H54 (cell line): ENCODE data around the gene IZUMO1.
A peak's percentile ranks its signal among the peaks of the same experiment; 100 is the strongest.
"Not testable (repeated sequence)": the region's sequence is repeated elsewhere in the genome, so short reads cannot be mapped to it uniquely, and the experiment has no call there.

Source experiments
- DNase-seq: peaks from one replicate; pipeline ENCODE4 v3.0.0; 2011; ENCODE audit warnings: low spot score, mixed read lengths; ENCODE audit not compliant: insufficient read length
- FAIRE-seq: peaks from 3 replicates; lab custom pipeline; 2011; peaks lifted over from hg19 to GRCh38; lab: Jason Lieb, UNC
- POLR2A ChIP-seq: IDR thresholded peaks from 2 replicates; pipeline ENCODE4 v1.6.1; 2011; ENCODE audit warnings: low read depth, mild to moderate bottlenecking, low read length

Gene IZUMO1

DNA sequence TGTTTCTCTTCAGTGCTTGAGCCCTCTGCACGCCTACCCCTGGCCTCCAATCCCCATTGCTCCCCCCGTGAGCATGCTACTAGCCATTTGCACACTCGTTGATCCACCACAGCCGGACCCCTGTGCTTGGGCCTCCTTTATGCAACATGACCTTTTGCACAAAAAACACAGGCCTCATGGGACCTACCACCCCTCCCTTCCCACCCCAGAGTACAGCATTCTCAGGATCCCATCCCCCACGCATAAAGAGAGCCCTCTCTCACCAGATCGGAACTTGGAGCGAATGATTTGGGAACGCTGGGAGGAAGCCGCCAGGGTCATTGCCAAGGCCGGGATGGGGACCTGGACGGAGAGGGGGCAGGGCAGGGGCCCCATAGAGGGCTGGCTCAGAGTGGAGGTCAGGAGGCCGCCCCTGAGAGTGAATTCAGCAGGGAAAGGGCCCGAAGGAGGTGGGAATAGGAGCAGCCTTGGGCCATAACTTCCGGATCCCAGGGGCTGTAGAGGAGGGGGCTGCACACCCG, 27.9 kb downstream of the IZUMO1 start:
- DNase-seq = no peak
- no peak for FAIRE-seq
- no peak for TF ChIP-seq POLR2A

DNA sequence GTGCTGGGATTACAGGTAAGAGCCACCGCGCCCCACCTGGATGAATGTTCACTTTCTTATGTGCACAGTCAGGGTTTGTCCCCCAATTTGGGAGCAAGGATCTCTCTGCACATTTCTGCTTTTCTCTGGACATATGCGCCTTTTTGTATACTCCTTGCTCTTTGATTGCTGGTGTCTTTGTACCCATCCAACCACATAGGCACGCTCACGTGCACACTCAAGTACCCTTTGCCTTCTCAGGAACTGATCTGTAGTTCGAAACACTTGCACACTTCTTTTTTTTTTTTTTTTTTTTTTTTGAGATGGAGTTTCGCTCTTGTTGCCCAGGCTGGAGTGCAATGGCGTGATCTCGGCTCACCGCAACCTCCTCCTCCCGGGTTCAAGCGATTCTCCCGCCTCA, 28.6 kb downstream of the IZUMO1 start:
- not testable (repeated sequence) for FAIRE-seq

DNA sequence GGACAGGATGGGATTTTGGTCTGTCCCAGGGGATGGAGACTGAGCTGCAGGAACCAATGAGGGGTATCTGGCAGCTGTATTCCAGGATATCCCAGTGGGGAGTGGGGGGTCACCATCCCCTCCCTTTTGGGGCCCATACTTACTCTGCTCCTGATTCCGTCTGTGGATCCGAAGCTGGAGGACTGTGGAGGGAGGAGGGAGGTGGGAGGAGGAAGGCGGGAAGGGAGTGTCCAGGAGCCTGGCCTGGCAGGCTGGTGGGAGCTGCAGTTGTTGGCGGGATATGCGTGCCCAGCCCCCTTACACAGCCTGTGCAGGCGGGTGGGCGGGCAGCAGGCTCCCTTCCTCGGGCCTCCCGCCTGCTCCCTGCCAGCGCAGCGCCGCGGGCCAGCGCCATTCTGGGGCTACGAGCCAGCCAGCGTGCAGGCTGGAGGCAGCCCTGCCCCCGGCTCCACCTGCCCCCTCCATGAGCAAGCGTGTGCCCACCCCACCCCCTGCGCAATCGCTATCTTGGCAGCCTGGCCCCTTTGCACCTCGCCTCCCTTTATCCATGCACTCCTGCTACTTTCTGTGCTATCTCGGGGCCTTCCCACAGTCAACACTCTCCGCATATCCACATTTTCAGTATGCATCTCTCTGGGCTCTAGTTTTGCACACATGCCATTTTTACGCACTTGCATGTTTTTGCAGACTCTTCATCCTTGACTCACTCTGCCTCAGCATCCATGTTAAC, 30.0 kb downstream of the IZUMO1 start:
- FAIRE-seq = no peak

More for the DNA sequence above, 28.6 kb downstream of the IZUMO1 start:
- DNase-seq = not testable (repeated sequence)

DNA sequence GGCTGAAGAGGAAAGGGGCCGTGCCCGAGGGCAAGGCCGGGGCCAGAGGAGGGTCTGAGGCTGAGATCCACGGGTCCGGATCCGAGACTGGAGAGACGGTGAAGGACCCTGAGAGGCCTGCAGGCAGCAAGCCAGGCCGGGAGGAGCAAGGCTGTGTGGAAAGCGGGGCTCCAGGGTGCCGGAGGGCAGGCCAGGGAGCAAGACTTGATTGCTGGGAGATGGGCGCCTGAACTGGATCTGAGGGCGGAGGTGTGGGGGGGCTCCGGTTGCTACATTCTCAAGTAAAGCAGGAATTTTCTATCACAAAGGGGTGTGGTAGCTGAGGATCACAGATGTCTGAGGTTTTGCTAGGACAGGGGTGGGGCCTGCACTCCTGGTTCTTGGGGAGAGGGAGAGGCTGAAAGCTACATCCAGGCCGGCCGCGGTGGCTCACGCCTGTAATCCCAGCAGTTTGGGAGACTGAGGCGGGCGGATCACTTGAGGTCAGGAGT, 31.0 kb downstream of the IZUMO1 start:
- no peak for DNase-seq
- no peak for TF ChIP-seq POLR2A
- no peak for FAIRE-seq

More for the DNA sequence above, 30.0 kb downstream of the IZUMO1 start:
- 0 out of 2 replicates have a peak, but pooled peaks have one; percentile 10 for TF ChIP-seq POLR2A
- no peak for DNase-seq

DNA sequence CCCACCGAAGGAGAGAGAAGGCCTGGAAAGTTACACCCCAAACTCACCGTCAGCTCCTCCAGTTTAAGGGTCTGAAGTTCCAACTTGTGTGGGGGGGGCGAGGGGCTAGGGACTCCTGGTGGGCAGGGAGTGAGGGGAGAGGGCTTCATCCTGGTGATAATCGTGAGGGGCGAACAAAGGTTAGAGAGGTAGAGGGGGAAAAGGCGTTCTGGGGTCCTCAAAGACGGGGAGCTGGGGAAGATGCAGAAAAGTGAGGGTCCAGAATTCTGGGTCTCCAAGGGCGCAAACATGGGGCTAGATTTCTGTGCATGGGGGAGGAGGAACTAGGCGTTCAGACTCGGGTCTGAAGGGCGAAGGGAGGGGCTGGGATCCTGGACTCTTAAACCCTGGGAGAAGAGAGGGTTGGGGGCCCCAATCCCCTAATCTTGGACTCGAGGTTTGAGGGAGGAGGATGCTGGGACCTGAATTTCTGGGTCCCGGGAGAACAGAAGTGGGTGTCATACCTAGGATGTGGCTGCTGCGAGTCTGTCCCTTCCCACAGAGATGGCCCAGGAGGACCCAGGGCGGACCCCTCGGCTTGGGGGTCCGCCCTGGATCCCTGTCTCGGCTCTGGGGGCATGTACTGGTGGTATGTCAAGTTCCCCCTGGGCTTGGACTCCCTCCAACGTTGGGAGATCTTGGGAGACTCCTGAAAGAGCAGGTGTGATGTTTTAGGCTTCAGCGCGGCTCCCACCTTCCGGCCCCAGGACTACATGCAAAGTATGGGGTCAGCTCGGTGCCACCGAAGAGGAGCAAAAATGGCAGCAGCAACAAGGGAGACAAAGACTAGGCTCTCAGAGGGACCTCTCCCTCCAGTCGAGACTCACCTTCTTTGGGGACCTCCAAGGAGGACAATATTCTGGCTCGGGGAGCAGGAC, 31.7 kb downstream of the IZUMO1 start:
- no peak for FAIRE-seq
- DNase-seq = no peak
- no peak for TF ChIP-seq POLR2A

DNA sequence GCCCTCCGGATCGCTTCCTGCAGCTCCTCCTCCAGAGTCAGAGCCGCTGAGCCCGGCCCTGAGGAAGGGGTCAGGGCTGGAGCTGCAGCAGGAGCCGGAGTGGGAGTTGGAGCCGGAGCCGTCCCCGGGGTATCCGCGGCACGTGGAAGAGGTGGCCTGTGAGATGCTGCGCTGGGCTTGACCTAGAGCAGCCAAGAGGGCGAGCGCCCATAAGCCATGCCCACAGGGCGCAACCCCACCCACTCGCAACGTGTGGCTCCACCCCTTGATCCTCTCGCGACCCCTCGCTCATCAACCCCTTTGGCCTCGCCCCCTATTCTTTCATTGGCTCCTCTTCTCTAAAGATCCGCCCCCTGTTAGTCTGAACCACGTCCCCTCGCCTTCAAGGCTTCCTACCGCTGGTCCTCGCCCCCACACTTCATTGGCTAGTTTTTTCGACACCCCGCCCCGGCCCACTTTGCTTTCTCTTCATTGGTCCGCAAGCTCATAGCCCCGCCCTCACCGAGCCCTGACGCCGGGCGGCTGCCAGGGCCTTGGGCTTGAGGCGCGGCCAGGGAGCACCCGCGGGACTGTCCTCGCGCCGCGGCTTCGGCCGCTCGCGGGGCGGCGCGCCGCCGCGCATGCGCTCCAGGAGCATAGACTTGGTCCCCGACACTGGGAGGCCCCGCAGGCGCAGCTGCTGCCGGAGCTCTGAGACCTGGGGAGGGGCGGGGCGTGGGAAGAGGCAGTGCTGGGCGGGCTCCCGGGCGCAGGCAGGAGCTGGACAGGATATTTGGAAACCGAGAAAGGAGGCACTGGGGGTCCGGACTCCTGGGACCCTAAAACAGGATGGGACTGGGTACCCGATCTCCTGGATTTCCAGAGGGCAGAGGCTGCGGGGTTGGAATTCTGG, 32.6 kb downstream of the IZUMO1 start:
- TF ChIP-seq POLR2A = peak; percentile 44; the same call in 1 of the 2 replicates
- DNase-seq = peak; percentile 93
- FAIRE-seq = peak; percentile 86

DNA sequence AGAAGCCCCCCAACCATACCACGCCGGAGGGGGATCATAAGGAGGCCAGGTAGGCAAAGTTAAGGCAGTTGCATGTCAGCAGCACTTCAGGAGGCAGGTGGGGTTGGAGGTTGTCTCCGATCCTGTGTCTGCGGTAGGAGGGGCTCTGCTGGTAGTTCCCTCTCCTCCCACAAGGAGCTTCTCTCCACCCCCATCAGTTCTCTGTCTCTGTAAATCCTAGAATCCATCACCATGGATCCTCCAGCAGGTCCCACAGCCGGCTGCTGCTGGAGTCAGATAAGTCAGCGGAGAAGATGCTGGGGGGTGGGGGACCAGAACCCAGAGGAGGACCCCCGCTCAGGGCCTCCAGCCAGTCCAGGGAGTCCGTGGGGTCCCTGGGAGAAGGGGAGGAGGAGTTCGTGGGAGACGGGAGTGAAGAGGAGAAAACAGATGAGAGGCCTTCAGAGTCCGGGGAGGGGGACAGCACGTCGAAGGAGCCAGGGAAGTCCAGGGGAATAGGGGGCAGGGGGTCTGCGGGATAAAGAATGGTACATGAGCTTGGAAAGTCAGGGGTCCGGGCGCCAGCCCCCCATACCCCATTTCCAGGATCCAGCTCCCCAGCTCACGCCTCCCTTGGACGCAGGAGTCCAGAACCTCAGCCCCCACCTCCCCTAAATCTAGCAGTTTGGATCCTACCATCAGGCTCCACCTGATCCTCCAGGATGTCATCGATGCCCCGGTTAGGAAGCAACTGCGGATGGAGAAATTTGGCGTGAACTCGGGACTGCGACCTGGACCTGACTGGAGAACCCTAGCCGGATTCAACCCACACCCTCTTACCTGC, 33.5 kb downstream of the IZUMO1 start:
- TF ChIP-seq POLR2A = no peak
- FAIRE-seq (no peak), DNase-seq (no peak)

DNA sequence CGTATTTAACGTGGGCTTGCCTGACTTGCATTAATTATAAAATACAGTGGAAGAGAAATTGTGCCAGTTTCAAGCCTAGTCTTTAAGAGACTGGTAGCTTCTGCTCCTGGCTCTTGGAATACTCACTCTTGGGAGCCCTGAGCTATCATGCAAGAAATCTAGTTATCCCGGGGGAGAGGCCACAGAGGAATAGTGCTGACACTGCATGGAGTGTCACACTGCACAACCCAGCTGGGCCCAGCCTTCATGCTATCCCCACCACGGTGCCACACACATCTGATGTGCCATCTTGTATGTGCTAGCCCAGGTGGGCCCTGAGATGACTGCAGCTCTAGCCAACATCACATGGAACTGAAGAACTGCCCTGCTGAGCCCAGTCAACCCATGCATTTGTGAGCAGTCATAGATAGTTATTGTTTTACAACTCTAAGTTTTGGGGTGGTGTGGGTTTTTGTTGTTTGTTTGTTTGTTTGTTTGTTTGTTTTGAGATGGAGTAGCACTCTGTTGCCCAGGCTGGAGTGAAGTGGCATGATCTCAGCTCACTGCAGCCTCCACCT, 35.5 kb downstream of the IZUMO1 start:
- DNase-seq (no peak), FAIRE-seq (no peak)
- TF ChIP-seq POLR2A = no peak

DNA sequence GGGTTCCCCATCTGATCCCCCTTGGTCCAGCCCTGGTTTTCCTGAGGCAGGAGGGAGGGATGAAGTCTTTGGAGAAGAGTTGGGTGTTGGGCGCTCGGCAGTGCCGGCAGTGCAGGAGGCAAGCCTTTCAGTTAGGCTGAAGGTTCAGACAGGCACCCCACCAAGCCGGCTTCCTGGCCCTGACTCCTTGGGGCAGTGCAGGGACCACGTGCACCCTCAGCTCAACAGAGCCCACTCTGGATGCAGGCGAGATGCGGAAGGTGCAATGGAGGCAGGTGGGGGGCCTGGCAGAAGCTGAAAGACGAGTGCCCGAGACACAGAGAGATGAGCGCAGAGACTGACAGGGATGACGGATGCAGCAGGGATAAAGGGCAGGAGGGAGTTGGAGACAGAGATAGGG, 38.2 kb downstream of the IZUMO1 start:
- no peak for TF ChIP-seq POLR2A
- FAIRE-seq (no peak), DNase-seq (no peak)

DNA sequence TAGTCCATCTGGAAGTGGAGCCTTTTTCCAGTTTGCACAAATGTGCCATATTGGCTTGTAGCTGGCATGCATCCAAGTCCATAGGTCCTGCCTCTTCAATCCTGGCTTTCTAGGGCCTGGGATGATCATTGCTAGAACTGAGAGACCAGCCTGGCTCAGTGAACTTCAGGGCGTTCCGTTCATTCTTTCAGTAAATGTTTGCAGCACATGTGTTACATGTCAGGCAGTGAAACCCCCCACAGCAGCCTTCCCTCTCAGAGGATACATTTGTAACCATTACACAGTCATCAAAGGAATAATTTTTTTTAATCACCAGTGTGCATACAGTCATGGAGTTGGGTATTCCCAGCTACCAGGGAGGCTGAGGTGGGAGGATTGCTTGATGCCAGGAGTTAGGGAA, 41.3 kb downstream of the IZUMO1 start:
- no peak for TF ChIP-seq POLR2A
- FAIRE-seq (no peak), DNase-seq (no peak)

DNA sequence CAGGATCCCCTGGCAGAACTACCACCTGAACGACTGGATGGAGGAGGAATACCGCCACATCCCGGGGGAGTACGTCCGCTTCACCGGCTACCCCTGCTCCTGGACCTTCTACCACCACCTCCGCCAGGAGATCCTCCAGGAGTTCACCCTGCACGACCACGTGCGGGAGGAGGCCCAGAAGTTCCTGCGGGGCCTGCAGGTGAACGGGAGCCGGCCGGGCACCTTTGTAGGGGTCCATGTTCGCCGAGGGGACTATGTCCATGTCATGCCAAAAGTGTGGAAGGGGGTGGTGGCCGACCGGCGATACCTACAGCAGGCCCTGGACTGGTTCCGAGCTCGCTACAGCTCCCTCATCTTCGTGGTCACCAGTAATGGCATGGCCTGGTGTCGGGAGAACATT, 43.4 kb downstream of the IZUMO1 start:
- no peak for TF ChIP-seq POLR2A
- DNase-seq (no peak), FAIRE-seq (no peak)

DNA sequence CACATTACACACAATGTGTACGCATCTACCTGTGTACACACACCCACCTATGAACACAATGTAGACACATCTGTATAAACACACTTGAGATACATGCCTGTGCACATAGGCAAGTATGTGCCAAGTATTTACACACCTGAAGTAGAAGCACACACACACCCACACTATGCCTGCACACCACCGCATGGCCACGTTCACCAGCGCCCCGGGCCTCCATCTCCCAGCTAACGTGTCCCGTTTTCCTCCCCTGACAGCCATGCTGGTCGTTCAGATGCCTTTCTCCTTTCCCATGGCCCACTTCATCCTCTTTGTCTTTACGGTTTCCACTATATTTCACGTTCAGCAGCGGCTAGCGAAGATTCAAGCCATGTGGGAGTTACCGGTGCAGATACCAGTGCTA, 44.0 kb downstream of the IZUMO1 start:
- DNase-seq (no peak), FAIRE-seq (no peak)
- no peak for TF ChIP-seq POLR2A
